CD4-positive, CD25-positive, alpha-beta regulatory T cell (primary cell): Measurements from ENCODE around the gene CCDC88C. TPM values are rescaled to one million over a fixed set of nuclear protein-coding genes. Genes with fewer than 3 reads are reported as not detected.
A peak's percentile ranks its signal among the peaks of the same experiment; 100 is the strongest.

Source experiments
- ATAC-seq, 2 donors: fragments of 150-1000 bp; cut with Tn5 transposase; one replicate each; pipeline ENCODE4 v1.10.0; 2021; ENCODE audit warnings: low read depth in 2 of 2, moderate number of reproducible peaks in 2 of 2, moderate library complexity in 1 of 2
- DNase-seq, 3 donors: peaks; one replicate each; pipeline versions ENCODE4 v3.0.0 to v3.0.0-alpha.2; 2012 to 2022; ENCODE audit warnings: mixed read lengths in 1 of 3
- H3K27ac ChIP-seq: one replicate; pipeline ENCODE4 v1.7.0; 2013; ENCODE audit warnings: mild to moderate bottlenecking, low read length; ENCODE audit not compliant: insufficient read depth, poor library complexity, severe bottlenecking
- H3K27me3 ChIP-seq: one replicate; pipeline ENCODE4 v1.7.0; 2013; ENCODE audit warnings: low read length; ENCODE audit not compliant: control insufficient read depth, insufficient read depth
- H3K36me3 ChIP-seq: one replicate; pipeline ENCODE4 v1.7.0; 2013; ENCODE audit warnings: mild to moderate bottlenecking, low read length, moderate library complexity; ENCODE audit not compliant: control insufficient read depth, insufficient read depth
- H3K4me1 ChIP-seq: 2 replicates; pipeline ENCODE4 v1.7.0; 2013; ENCODE audit warnings: mild to moderate bottlenecking, low read length; ENCODE audit not compliant: insufficient read depth, control insufficient read depth, poor library complexity, severe bottlenecking
- H3K4me3 ChIP-seq: one replicate; pipeline ENCODE4 v1.7.0; 2013; ENCODE audit warnings: low read depth, mild to moderate bottlenecking, low read length, moderate library complexity
- H3K9me3 ChIP-seq, 2 experiments: 1 replicate in 1 of 2; 2 replicates in 1 of 2; pipeline ENCODE4 v1.7.0; 2013; ENCODE audit warnings: low read length in 2 of 2, mild to moderate bottlenecking in 1 of 2, moderate library complexity in 1 of 2; ENCODE audit not compliant: control insufficient read depth in 2 of 2
- H3K27ac Mint-ChIP-seq, 3 donors: one replicate each; pipeline ENCODE4 v1.8.0; 2020 to 2022; ENCODE audit warnings: mild to moderate bottlenecking in 3 of 3, mixed read lengths in 3 of 3, moderate library complexity in 2 of 3
- H3K27me3 Mint-ChIP-seq: one replicate; pipeline ENCODE4 v1.8.0; 2022; ENCODE audit warnings: mild to moderate bottlenecking, mixed read lengths
- H3K36me3 Mint-ChIP-seq: one replicate; pipeline ENCODE4 v1.8.0; 2020; ENCODE audit warnings: mixed read lengths
- H3K4me1 Mint-ChIP-seq, 4 donors: one replicate each; pipeline ENCODE4 v1.8.0; 2020 to 2022; ENCODE audit warnings: mixed read lengths in 4 of 4, mild to moderate bottlenecking in 1 of 4
- H3K4me3 Mint-ChIP-seq, 4 donors: one replicate each; pipeline ENCODE4 v1.8.0; 2020 to 2022; ENCODE audit warnings: mild to moderate bottlenecking in 4 of 4, mixed read lengths in 4 of 4, moderate library complexity in 3 of 4
- H3K9me3 Mint-ChIP-seq, 7 donors: one replicate each; pipeline ENCODE4 v1.8.0; 2020 to 2022; ENCODE audit warnings: mixed read lengths in 7 of 7, mild to moderate bottlenecking in 3 of 7, moderate library complexity in 2 of 7
- polyA plus RNA-seq, 4 donors: library from polyadenylated mRNA; unstranded; fragments of 300-500 nt; fragmentation: Illumina TruSeq; gene quantifications; one replicate each; pipeline ENCODE4 v1.2.3, GENCODE V29; 2021
- total RNA-seq: library from RNA; stranded (reverse); gene quantifications from one replicate; pipeline ENCODE4 v1.2.3, GENCODE V29; 2022

CCDC88C gene
- total and polyA plus RNA-seq, 5 donors from 2014 or later, result 25.9 to 466 (median 31.8) TPM

- Mint-ChIP-seq H3K27me3 (no peaks in the 10 kb centered on the region), H3K9me3 (no peaks in the 10 kb centered on the region), H3K4me3 (peak overlapping the region in 1 of 4 donors; percentile 83), H3K4me1 (peaks cover 16 to 44% (median 29%) of the 10 kb centered on the region in 4 donors), H3K27ac (peak overlapping the region; percentile 31 to 81 (median 63)), H3K36me3 (peaks cover 62% of the 10 kb centered on the region)
- Histone ChIP-seq H3K27ac (peak overlapping the region; percentile 58), H3K4me3 (no peak overlapping the region), H3K27me3 (no peaks in the 10 kb centered on the region), H3K36me3 (peaks cover 97% of the 10 kb centered on the region), H3K4me1 (peaks cover 18% of the 10 kb centered on the region), H3K9me3 (no peaks in the 10 kb centered on the region)
- ATAC-seq (peak; percentile 72 to 73), DNase-seq (peak; percentile 24 to 80 (median 58))
Observed at GRCh38 chr14:91303091-91303923, 114.3 kb downstream of the CCDC88C start.

GRCh38 chr14:91302391-91302790 is 115.2 kb downstream of the CCDC88C start:
- Mint-ChIP-seq H3K9me3 (no peaks in the 10 kb centered on the region), H3K4me3 (peak overlapping the region; percentile 12 to 41 (median 20)), H3K27me3 (no peaks in the 10 kb centered on the region), H3K36me3 (peaks cover 54% of the 10 kb centered on the region), H3K27ac (peak overlapping the region; percentile 81 to 91 (median 87)), H3K4me1 (peaks cover 16 to 40% (median 28%) of the 10 kb centered on the region in 4 donors)
- Histone ChIP-seq H3K4me1 (peaks cover 18% of the 10 kb centered on the region), H3K4me3 (no peak overlapping the region), H3K9me3 (no peaks in the 10 kb centered on the region), H3K36me3 (peaks cover 96% of the 10 kb centered on the region), H3K27me3 (no peaks in the 10 kb centered on the region), H3K27ac (peak overlapping the region; percentile 58)
- no peak for ATAC-seq
- peak in 1 of 3 donors; percentile 59 for DNase-seq

GRCh38 chr14:91300957-91301356 is 116.7 kb downstream of the CCDC88C start:
- Histone ChIP-seq H3K36me3 (peaks cover 96% of the 10 kb centered on the region), H3K9me3 (no peaks in the 10 kb centered on the region), H3K4me1 (peaks cover 18% of the 10 kb centered on the region), H3K27me3 (no peaks in the 10 kb centered on the region), H3K27ac (no peak overlapping the region), H3K4me3 (no peak overlapping the region)
- Mint-ChIP-seq H3K4me3 (no peak overlapping the region), H3K4me1 (peaks cover 16 to 37% (median 25%) of the 10 kb centered on the region in 4 donors), H3K36me3 (peaks cover 44% of the 10 kb centered on the region), H3K27me3 (no peaks in the 10 kb centered on the region), H3K9me3 (no peaks in the 10 kb centered on the region), H3K27ac (peak overlapping the region; percentile 71 to 81 (median 71))
- DNase-seq (no peak), ATAC-seq (no peak)

GRCh38 chr14:91300283-91300895 is 117.2 kb downstream of the CCDC88C start:
- H3K36me3 ChIP-seq, result peaks cover 96% of the 10 kb centered on the region
- H3K4me1 ChIP-seq, result peaks cover 18% of the 10 kb centered on the region
- no peak overlapping the region for H3K27ac ChIP-seq
- H3K27me3 ChIP-seq, result no peaks in the 10 kb centered on the region
- Mint-ChIP-seq H3K4me1 (peaks cover 14 to 37% (median 22%) of the 10 kb centered on the region in 4 donors), H3K36me3 (peaks cover 40% of the 10 kb centered on the region), H3K4me3 (no peak overlapping the region), H3K27ac (peak overlapping the region in 2 of 3 donors; percentile 36 to 81), H3K27me3 (no peaks in the 10 kb centered on the region), H3K9me3 (no peaks in the 10 kb centered on the region)
- DNase-seq, result no peak
- no peak overlapping the region for H3K4me3 ChIP-seq
- no peaks in the 10 kb centered on the region for H3K9me3 ChIP-seq
- no peak for ATAC-seq

GRCh38 chr14:91299121-91300115 is 118.2 kb downstream of the CCDC88C start:
- H3K27ac ChIP-seq, result no peak overlapping the region
- Mint-ChIP-seq H3K36me3 (peaks cover 32% of the 10 kb centered on the region), H3K9me3 (no peaks in the 10 kb centered on the region), H3K27me3 (no peaks in the 10 kb centered on the region), H3K27ac (peak overlapping the region; percentile 30 to 76 (median 36)), H3K4me3 (peak overlapping the region in 2 of 4 donors; percentile 11 to 32), H3K4me1 (peaks cover 10 to 33% (median 18%) of the 10 kb centered on the region in 4 donors)
- no peaks in the 10 kb centered on the region for H3K9me3 ChIP-seq
- DNase-seq, result no peak
- no peak overlapping the region for H3K4me3 ChIP-seq
- ATAC-seq, result no peak
- peaks cover 18% of the 10 kb centered on the region for H3K4me1 ChIP-seq
- H3K27me3 ChIP-seq, result no peaks in the 10 kb centered on the region
- peaks cover 96% of the 10 kb centered on the region for H3K36me3 ChIP-seq

GRCh38 chr14:91298576-91298975 is 119.0 kb downstream of the CCDC88C start:
- DNase-seq (no peak), ATAC-seq (no peak)
- peaks cover 33% of the 10 kb centered on the region for H3K36me3 Mint-ChIP-seq
- H3K4me1 Mint-ChIP-seq, result peaks cover 10 to 33% (median 18%) of the 10 kb centered on the region in 4 donors
- Histone ChIP-seq H3K36me3 (peaks cover 96% of the 10 kb centered on the region), H3K4me3 (no peak overlapping the region), H3K27me3 (no peaks in the 10 kb centered on the region), H3K9me3 (no peaks in the 10 kb centered on the region), H3K27ac (no peak overlapping the region), H3K4me1 (peaks cover 16% of the 10 kb centered on the region)
- H3K27me3 Mint-ChIP-seq, result no peaks in the 10 kb centered on the region
- H3K27ac Mint-ChIP-seq, result peak overlapping the region in 2 of 3 donors; percentile 20 to 30
- H3K4me3 Mint-ChIP-seq, result peak overlapping the region in 1 of 4 donors; percentile 11
- H3K9me3 Mint-ChIP-seq, result no peaks in the 10 kb centered on the region

- peaks cover 100% of the 10 kb centered on the region for H3K36me3 ChIP-seq
- Mint-ChIP-seq H3K9me3 (peaks cover 0 to 2% (median 0%) of the 10 kb centered on the region in 7 donors), H3K4me1 (peaks cover 4 to 21% (median 11%) of the 10 kb centered on the region in 4 donors), H3K27me3 (no peaks in the 10 kb centered on the region), H3K36me3 (peaks cover 42% of the 10 kb centered on the region), H3K4me3 (no peak overlapping the region), H3K27ac (peak overlapping the region; percentile 15 to 86 (median 73))
- no peaks in the 10 kb centered on the region for H3K27me3 ChIP-seq
- H3K27ac ChIP-seq, result no peak overlapping the region
- DNase-seq (no peak), ATAC-seq (no peak)
- no peak overlapping the region for H3K4me3 ChIP-seq
- peaks cover 2% of the 10 kb centered on the region for H3K4me1 ChIP-seq
- H3K9me3 ChIP-seq, result no peaks in the 10 kb centered on the region
Observed at GRCh38 chr14:91297081-91297711, 120.4 kb downstream of the CCDC88C start.
